SK-N-SH treated with all-trans-retinoic acid at 6 μM for 48 hours (cell line): ENCODE data around the gene MAP3K13.

Experiments used
- ATAC-seq: fragments of 200-7000 bp; cut with Tn5 transposase; 3 replicates; pipeline ENCODE4 v1.9.1; 2020; ENCODE audit warnings: mild to moderate bottlenecking, moderate library complexity
- ARNTL ChIP-seq: fragments of 450-650 bp; formaldehyde crosslinking; IDR thresholded peaks from 2 replicates; pipeline ENCODE4 v1.5.0; 2020; ENCODE audit warnings: low read depth, mild to moderate bottlenecking, moderate library complexity, borderline replicate concordance
- BACH2 ChIP-seq: fragments of 250-450 bp; sonication (Bioruptor Pico); IDR thresholded peaks from 2 replicates; pipeline ENCODE4 v1.9.0; 2021; ENCODE audit warnings: mild to moderate bottlenecking, borderline replicate concordance
- CREB5 ChIP-seq: fragments of 250-450 bp; sonication (Bioruptor Pico); IDR thresholded peaks from 2 replicates; pipeline ENCODE4 v1.5.1; 2020; ENCODE audit warnings: low read depth, mild to moderate bottlenecking, moderate library complexity
- CSDC2 ChIP-seq: fragments of 250-450 bp; sonication (Bioruptor Pico); IDR thresholded peaks from 2 replicates; pipeline ENCODE4 v1.5.0; 2020; ENCODE audit warnings: mild to moderate bottlenecking, moderate library complexity
- CSRNP3 ChIP-seq: fragments of 250-450 bp; sonication (Bioruptor Pico); IDR thresholded peaks from 2 replicates; pipeline ENCODE4 v1.5.1; 2021; ENCODE audit warnings: mild to moderate bottlenecking, moderate library complexity
- ESRRG ChIP-seq: fragments of 250-450 bp; sonication (Bioruptor Pico); IDR thresholded peaks from 2 replicates; pipeline ENCODE4 v1.6.1; 2021; ENCODE audit warnings: mild to moderate bottlenecking
- GLIS3 ChIP-seq: fragments of 250-450 bp; sonication (Bioruptor Pico); IDR thresholded peaks from 2 replicates; pipeline ENCODE4 v1.5.0; 2020; ENCODE audit warnings: mild to moderate bottlenecking, moderate library complexity
- ISL1 ChIP-seq: fragments of 250-450 bp; sonication (Bioruptor Pico); IDR thresholded peaks from 2 replicates; pipeline ENCODE4 v2.1.2; 2022; ENCODE audit warnings: mild to moderate bottlenecking, moderate library complexity
- OSR1 ChIP-seq: fragments of 250-450 bp; sonication (Bioruptor Pico); IDR thresholded peaks from 2 replicates; pipeline ENCODE4 v1.8.0; 2022; ENCODE audit warnings: moderate library complexity, mild to moderate bottlenecking, inconsistent platforms
- PATZ1 ChIP-seq: fragments of 250-450 bp; sonication (Bioruptor Pico); IDR thresholded peaks from 2 replicates; pipeline ENCODE4 v1.8.0; 2020; ENCODE audit warnings: mild to moderate bottlenecking, moderate library complexity, borderline replicate concordance
- POU6F1 ChIP-seq: fragments of 250-450 bp; sonication (Bioruptor Pico); IDR thresholded peaks from 2 replicates; pipeline ENCODE4 v1.8.0; 2021; ENCODE audit warnings: low read depth, mild to moderate bottlenecking, moderate library complexity, borderline replicate concordance
- PPARA ChIP-seq: fragments of 250-450 bp; sonication (Bioruptor Pico); IDR thresholded peaks from 2 replicates; pipeline ENCODE4 v1.5.0; 2020; ENCODE audit warnings: mild to moderate bottlenecking, borderline replicate concordance
- RARB ChIP-seq: fragments of 250-450 bp; sonication (Bioruptor Pico); IDR thresholded peaks from 2 replicates; pipeline ENCODE4 v1.8.0; 2021; ENCODE audit warnings: mild to moderate bottlenecking, moderate library complexity
- SNAI2 ChIP-seq: fragments of 250-450 bp; sonication (Bioruptor Pico); IDR thresholded peaks from 2 replicates; pipeline ENCODE4 v1.5.0; 2020; ENCODE audit warnings: mild to moderate bottlenecking, moderate library complexity
- TCF4 ChIP-seq: fragments of 250-450 bp; sonication (Bioruptor Pico); IDR thresholded peaks from 2 replicates; pipeline ENCODE4 v1.8.0; 2021; ENCODE audit warnings: mild to moderate bottlenecking, moderate library complexity, borderline replicate concordance
- TOX ChIP-seq: fragments of 250-450 bp; sonication (Bioruptor Pico); IDR thresholded peaks from 2 replicates; pipeline ENCODE4 v1.8.0; 2021; ENCODE audit warnings: mild to moderate bottlenecking, moderate library complexity, borderline replicate concordance
- TSHZ2 ChIP-seq: fragments of 250-450 bp; sonication (Bioruptor Pico); IDR thresholded peaks from 2 replicates; pipeline ENCODE4 v1.5.0; 2020; ENCODE audit warnings: mild to moderate bottlenecking, moderate library complexity
- ZFP3 ChIP-seq: fragments of 250-450 bp; sonication (Bioruptor Pico); IDR thresholded peaks from 2 replicates; pipeline ENCODE4 v1.5.0; 2020; ENCODE audit warnings: mild to moderate bottlenecking, moderate library complexity
- ZFP30 ChIP-seq: fragments of 450-650 bp; formaldehyde crosslinking; IDR thresholded peaks from 2 replicates; pipeline ENCODE4 v1.5.0; 2022; ENCODE audit warnings: mild to moderate bottlenecking, moderate library complexity
- ZNF565 ChIP-seq: fragments of 450-650 bp; formaldehyde crosslinking; conservative IDR thresholded peaks from 2 replicates; pipeline ENCODE4 v1.5.0; 2020; ENCODE audit warnings: low read depth, mild to moderate bottlenecking, moderate library complexity
- ZNF70 ChIP-seq: fragments of 450-650 bp; formaldehyde crosslinking; IDR thresholded peaks from 2 replicates; pipeline ENCODE4 v1.5.0; 2020; ENCODE audit warnings: mild to moderate bottlenecking, moderate library complexity
- ZNF8 ChIP-seq: fragments of 450-650 bp; formaldehyde crosslinking; IDR thresholded peaks from 2 replicates; pipeline ENCODE4 v1.5.0; 2020; ENCODE audit warnings: mild to moderate bottlenecking, moderate library complexity

Gene MAP3K13

GRCh38 chr3:185457376-185457775, 94.4 kb downstream of the MAP3K13 start:
- no peak for ATAC-seq
- TF ChIP-seq RARB (no peak), CSRNP3 (CRISPR knock-in tag) (no peak), OSR1 (CRISPR knock-in tag) (no peak), PPARA (CRISPR knock-in tag) (no peak), ZNF70 (no peak), GLIS3 (CRISPR knock-in tag) (no peak), CREB5 (CRISPR knock-in tag) (no peak), BACH2 (CRISPR knock-in tag) (no peak), ISL1 (CRISPR knock-in tag) (no peak), ZNF565 (no peak), TSHZ2 (CRISPR knock-in tag) (no peak), ZFP30 (CRISPR knock-in tag) (no peak), ESRRG (CRISPR knock-in tag) (no peak), SNAI2 (CRISPR knock-in tag) (no peak), ZFP3 (CRISPR knock-in tag) (no peak), CSDC2 (no peak), ARNTL (no peak), PATZ1 (CRISPR knock-in tag) (no peak), TOX (CRISPR knock-in tag) (no peak)
- TF ChIP-seq, all 23 proteins: peak for 0

- no peak for ATAC-seq
- TF ChIP-seq PPARA (CRISPR knock-in tag) (no peak), OSR1 (CRISPR knock-in tag) (no peak), CSRNP3 (CRISPR knock-in tag) (no peak), POU6F1 (no peak), TCF4 (CRISPR knock-in tag) (no peak), ISL1 (CRISPR knock-in tag) (no peak), ESRRG (CRISPR knock-in tag) (no peak), PATZ1 (CRISPR knock-in tag) (no peak), ZNF565 (no peak), CSDC2 (no peak), RARB (no peak), TOX (CRISPR knock-in tag) (no peak), SNAI2 (CRISPR knock-in tag) (no peak), ZFP3 (CRISPR knock-in tag) (no peak), TSHZ2 (CRISPR knock-in tag) (no peak), ZFP30 (CRISPR knock-in tag) (no peak), ZNF8 (CRISPR knock-in tag) (no peak)
Measured at GRCh38 chr3:185460309-185460708, 97.4 kb downstream of the MAP3K13 start.
